ENCODE data around the gene ABHD12.

DNA sequence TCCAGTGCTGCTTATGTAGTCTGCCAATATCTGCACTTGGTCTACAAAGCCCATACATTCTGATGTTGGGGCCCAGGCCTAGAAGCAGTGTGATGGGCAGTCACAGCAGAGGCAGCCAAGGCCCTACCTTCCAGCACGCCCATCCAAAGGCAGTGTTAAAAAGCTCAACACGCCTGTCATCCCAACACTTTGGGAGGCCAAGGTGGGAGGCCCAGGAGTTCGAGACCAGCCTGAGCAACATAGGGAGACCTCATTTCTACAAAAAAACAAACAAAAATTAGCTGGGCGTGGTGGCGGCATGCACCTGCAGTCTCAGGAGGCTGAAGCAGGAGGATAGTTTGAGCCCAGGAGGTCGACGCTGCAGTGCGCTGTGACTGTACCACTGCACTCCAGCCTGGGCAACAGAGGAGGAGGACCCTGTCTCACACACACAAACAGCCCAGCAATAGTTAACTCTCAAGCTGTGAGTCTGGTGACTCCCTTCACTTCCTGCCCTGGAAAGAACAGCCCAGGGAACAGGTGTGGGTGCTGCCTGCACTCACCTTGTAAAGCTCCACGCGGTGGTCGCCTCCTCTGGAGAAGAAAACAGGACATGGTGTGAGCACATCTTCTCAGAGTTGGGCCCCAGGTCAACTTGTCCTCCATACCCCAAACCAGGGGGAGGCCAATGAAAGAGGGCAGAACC lies 74.0 kb downstream of the ABHD12 start:
- no peak for TF ChIP-seq CTCF (IDR thresholded peaks at IDR 0.05; ENCODE audit: borderline replicate concordance, extremely low read depth, low read length, poor library complexity, severe bottlenecking)
- TF ChIP-seq EZH2 (IDR thresholded peaks at IDR 0.05; ENCODE audit: borderline replicate concordance, low read depth, low read length, severe bottlenecking), result no peak

Data from DND-41 (cell line).